ENCODE results near the gene ADPRHL1. TPM values are rescaled to one million over a fixed set of nuclear protein-coding genes. Genes with fewer than 3 reads are reported as not detected.

Gene ADPRHL1
- total RNA-seq, 1 experiment from 2014 or later = 2.7 TPM

DNA sequence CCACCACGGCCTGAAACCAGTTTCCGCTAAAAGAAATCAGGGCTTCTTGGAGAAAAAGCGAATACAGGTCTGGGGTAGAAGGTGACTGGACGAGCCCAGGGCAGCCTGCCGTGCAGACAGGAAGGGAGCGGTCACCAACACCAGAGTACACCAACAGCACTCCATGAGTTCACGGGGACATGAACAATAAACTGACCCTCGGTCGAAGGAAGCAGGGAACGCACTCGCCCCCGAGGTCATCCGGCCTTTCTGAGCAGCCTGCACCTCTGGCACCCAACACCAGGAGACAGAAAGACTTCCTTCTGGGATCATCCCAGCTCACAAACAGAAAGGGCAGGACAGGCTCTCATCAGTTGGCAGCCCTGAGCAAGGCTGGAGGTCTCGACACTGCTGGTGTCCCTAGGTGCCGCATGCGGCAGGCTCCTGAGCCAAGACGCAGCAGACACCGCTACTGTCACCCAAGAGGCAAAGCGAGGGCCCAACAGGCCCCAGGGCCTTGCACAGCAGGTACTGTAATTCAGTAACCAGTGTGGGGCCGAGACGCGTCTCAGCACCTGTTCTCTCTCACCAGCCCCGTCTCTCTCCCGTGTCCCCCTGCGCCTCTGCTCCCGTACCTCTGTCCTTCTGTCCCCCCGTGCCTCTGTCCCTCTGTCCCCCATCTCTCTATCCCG lies 19.2 kb upstream of the ADPRHL1 start:
- H3K79me2 ChIP-seq (ENCODE audit: insufficient read depth, low read length) = no peaks in the 10 kb centered on the region
- H4K8ac ChIP-seq (replicated peaks; ENCODE audit: insufficient read length, low read depth, low read length) = no peak overlapping the region
- no peak overlapping the region for H2BK120ac ChIP-seq (ENCODE audit: low read depth, low read length, poor library complexity, severe bottlenecking)
- no peak overlapping the region for H3K23ac ChIP-seq (ENCODE audit: insufficient read length, low read depth, low read length)
- peak overlapping the region; percentile 75 to 81 (median 76); a peak in 4 of 7 replicates for H3K27ac Mint-ChIP-seq
- H2BK5ac ChIP-seq (ENCODE audit: insufficient read length, low read length) = no peak overlapping the region
- H3K36me3 Mint-ChIP-seq (ENCODE audit: insufficient read depth in 1 of 3, low read depth in 3 of 3) = peaks cover 13 to 70% (median 66%) of the 10 kb centered on the region in 3 experiments
- no peak for DNase-seq
- no peaks in the 10 kb centered on the region for H3K9me3 ChIP-seq (ENCODE audit: control insufficient read depth, low read depth, low read length)
- H3K9ac ChIP-seq (ENCODE audit: extremely low read depth, insufficient read length, low read length) = no peak overlapping the region
- no CpG with 5 or more reads among the region's 28 CpGs for WGBS (ENCODE audit: extremely low coverage, insufficient read length, low lambda C conversion rate)
- no peaks in the 10 kb centered on the region for H3K79me1 ChIP-seq (ENCODE audit: insufficient read depth, low read depth, low read length, poor library complexity, severe bottlenecking)
- H2BK15ac ChIP-seq (ENCODE audit: low read depth, low read length) = no peak overlapping the region
- H3K4ac ChIP-seq (ENCODE audit: low read depth, low read length) = no peak overlapping the region
- peaks cover 15 to 35% of the 10 kb centered on the region in 2 experiments for H3K4me1 Mint-ChIP-seq
- peaks cover 2% of the 10 kb centered on the region for H3K23me2 ChIP-seq (ENCODE audit: insufficient read length, low read depth, low read length, poor library complexity, severe bottlenecking)
- no peak overlapping the region for H3K4me2 ChIP-seq (ENCODE audit: insufficient read depth, insufficient read length, low read length)
- no peak overlapping the region for H3K18ac ChIP-seq (ENCODE audit: insufficient read length, low read depth, low read length)
- H4K5ac ChIP-seq (ENCODE audit: insufficient read length, low read depth, low read length) = no peak overlapping the region
- no peak overlapping the region for H4K91ac ChIP-seq (ENCODE audit: insufficient read length, low read depth, low read length)
- H2AFZ ChIP-seq (ENCODE audit: low read length) = no peak overlapping the region
- no peak overlapping the region for H3T11ph ChIP-seq (ENCODE audit: low read length)
- H3K14ac ChIP-seq (ENCODE audit: insufficient read depth, low read length) = no peak overlapping the region
- no peak for TF ChIP-seq CTCF (conservative IDR thresholded peaks at IDR 0.05)
- no peak overlapping the region for H2BK20ac ChIP-seq (ENCODE audit: low read depth, low read length, poor library complexity, severe bottlenecking)
- H4K20me1 ChIP-seq (ENCODE audit: control insufficient read depth, insufficient read depth, insufficient read length) = no peaks in the 10 kb centered on the region
- no peak overlapping the region for H3K56ac ChIP-seq (ENCODE audit: insufficient read length, low read depth, low read length)
- H2AK5ac ChIP-seq (ENCODE audit: insufficient read length, low read length) = no peak overlapping the region
- no peaks in the 10 kb centered on the region for H3K4me1 ChIP-seq (ENCODE audit: insufficient read depth, low read length)
- H3K9me3 Mint-ChIP-seq = no peaks in the 10 kb centered on the region; a peak in 1 of 5 replicates
- no peak overlapping the region for H3K4me3 Mint-ChIP-seq
- H3K27ac ChIP-seq (ENCODE audit: insufficient read length, low read depth, low read length) = no peak overlapping the region
- H2BK12ac ChIP-seq (ENCODE audit: insufficient read length, low read depth, low read length) = no peak overlapping the region
- no peaks in the 10 kb centered on the region for H3K27me3 Mint-ChIP-seq (ENCODE audit: low read depth)
- no peaks in the 10 kb centered on the region for H3K27me3 ChIP-seq (ENCODE audit: insufficient read depth, low read length)
